ENCODE results near the gene PON1. TPM values are rescaled to one million over a fixed set of nuclear protein-coding genes. Genes with fewer than 3 reads are reported as not detected.

The PON1 gene
- total RNA-seq, 4 donors from 2014 or later: not detected

DNA sequence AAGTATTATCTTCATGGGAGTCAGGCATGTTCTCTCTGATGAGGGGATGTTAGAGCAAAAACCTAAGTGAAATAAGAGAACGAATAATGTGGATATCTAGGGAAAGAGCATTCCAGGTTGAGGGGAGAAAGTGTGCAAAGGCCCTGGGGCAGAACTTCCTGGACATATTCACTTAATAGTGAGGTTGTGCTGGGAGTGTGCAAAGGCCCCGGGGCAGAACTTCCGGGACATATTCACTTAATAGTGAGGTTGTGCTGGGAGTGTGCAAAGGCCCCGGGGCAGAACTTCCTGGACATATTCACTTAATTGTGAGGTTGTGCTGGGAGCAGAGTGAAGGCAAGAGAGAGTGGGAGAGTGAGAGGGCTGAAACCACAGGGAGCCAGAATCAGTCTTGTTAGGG lies 11.8 kb downstream of the PON1 start:
- WGBS, 2 donors: 77 to 95% methylated on average over 4 of the region's 4 CpGs
- Histone ChIP-seq H3K4me3 (replicated peaks in 1 of 3) (no peak overlapping the region), H3K27ac (no peak overlapping the region), H3K27me3 (no peaks in the 10 kb centered on the region), H3K36me3 (no peaks in the 10 kb centered on the region), H3K9me3 (no peaks in the 10 kb centered on the region), H3K4me1 (no peaks in the 10 kb centered on the region)
- no peak for DNase-seq
- TF ChIP-seq, protein P1, sequence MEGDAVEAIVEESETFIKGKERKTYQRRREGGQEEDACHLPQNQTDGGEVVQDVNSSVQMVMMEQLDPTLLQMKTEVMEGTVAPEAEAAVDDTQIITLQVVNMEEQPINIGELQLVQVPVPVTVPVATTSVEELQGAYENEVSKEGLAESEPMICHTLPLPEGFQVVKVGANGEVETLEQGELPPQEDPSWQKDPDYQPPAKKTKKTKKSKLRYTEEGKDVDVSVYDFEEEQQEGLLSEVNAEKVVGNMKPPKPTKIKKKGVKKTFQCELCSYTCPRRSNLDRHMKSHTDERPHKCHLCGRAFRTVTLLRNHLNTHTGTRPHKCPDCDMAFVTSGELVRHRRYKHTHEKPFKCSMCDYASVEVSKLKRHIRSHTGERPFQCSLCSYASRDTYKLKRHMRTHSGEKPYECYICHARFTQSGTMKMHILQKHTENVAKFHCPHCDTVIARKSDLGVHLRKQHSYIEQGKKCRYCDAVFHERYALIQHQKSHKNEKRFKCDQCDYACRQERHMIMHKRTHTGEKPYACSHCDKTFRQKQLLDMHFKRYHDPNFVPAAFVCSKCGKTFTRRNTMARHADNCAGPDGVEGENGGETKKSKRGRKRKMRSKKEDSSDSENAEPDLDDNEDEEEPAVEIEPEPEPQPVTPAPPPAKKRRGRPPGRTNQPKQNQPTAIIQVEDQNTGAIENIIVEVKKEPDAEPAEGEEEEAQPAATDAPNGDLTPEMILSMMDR (IDR thresholded peaks at IDR 0.05): no peak
- no peak for TF ChIP-seq POLR2A (IDR thresholded peaks at IDR 0.05)
- intact Hi-C loops (cut with DNase I): no loop called here

DNA sequence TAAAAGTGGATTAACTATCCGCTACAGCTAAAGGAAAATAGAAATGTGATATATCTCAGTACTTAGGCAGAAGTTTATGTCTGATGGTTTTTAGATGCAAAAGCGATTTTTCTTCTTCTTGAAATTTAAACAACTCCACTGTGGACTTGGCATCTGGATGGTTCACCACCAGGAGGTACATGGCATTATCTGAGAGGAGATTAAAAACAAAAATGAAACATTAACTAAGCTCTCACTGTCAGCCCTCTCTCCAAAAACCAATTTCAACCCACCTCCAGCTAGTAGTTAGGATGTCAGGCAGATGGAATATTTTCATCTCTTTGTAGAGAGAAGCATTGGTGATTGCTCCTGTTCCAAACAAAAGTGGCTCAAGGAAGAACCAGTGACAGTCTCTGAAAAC lies 12.9 kb downstream of the PON1 start:
- intact Hi-C loops (cut with DNase I): no loop called here
- H3K27me3 ChIP-seq: no peaks in the 10 kb centered on the region
- H3K4me1 ChIP-seq: no peaks in the 10 kb centered on the region
- WGBS, 2 donors: 93 to 94% methylated on average over 2 of the region's 2 CpGs
- no peak for DNase-seq
- TF ChIP-seq, protein P1 (IDR thresholded peaks at IDR 0.05): no peak
- TF ChIP-seq POLR2A (IDR thresholded peaks at IDR 0.05): no peak
- H3K36me3 ChIP-seq: no peaks in the 10 kb centered on the region
- H3K9me3 ChIP-seq: no peaks in the 10 kb centered on the region
- H3K4me3 ChIP-seq (replicated peaks in 1 of 3): no peak overlapping the region
- no peak overlapping the region for H3K27ac ChIP-seq

- Histone ChIP-seq H3K4me1 (no peaks in the 10 kb centered on the region), H3K9me3 (no peaks in the 10 kb centered on the region), H3K27ac (no peak overlapping the region), H3K27me3 (no peaks in the 10 kb centered on the region), H3K4me3 (replicated peaks in 1 of 3) (no peak overlapping the region), H3K36me3 (no peaks in the 10 kb centered on the region)
- TF ChIP-seq, protein P1 (IDR thresholded peaks at IDR 0.05): no peak
- TF ChIP-seq POLR2A (IDR thresholded peaks at IDR 0.05): no peak
- intact Hi-C loops (cut with DNase I): no loop called here
- DNase-seq: no peak
- 89 to 93% methylated on average over 2 of the region's 2 CpGs for WGBS, 2 donors
Observed at GRCh38 chr7:95309951-95310350, 14.4 kb downstream of the PON1 start.

GRCh38 chr7:95304990-95305389 lies 19.3 kb downstream of the PON1 start:
- Histone ChIP-seq H3K27ac (no peak overlapping the region), H3K9me3 (no peaks in the 10 kb centered on the region), H3K27me3 (no peaks in the 10 kb centered on the region), H3K4me3 (replicated peaks in 1 of 3) (no peak overlapping the region), H3K4me1 (no peaks in the 10 kb centered on the region), H3K36me3 (no peaks in the 10 kb centered on the region)
- no peak for DNase-seq
- WGBS, 2 donors: 70 to 73% methylated on average over 7 of the region's 7 CpGs
- intact Hi-C loops (cut with DNase I): no loop called here
- TF ChIP-seq, protein P1 (IDR thresholded peaks at IDR 0.05): no peak
- no peak for TF ChIP-seq POLR2A (IDR thresholded peaks at IDR 0.05)

DNA sequence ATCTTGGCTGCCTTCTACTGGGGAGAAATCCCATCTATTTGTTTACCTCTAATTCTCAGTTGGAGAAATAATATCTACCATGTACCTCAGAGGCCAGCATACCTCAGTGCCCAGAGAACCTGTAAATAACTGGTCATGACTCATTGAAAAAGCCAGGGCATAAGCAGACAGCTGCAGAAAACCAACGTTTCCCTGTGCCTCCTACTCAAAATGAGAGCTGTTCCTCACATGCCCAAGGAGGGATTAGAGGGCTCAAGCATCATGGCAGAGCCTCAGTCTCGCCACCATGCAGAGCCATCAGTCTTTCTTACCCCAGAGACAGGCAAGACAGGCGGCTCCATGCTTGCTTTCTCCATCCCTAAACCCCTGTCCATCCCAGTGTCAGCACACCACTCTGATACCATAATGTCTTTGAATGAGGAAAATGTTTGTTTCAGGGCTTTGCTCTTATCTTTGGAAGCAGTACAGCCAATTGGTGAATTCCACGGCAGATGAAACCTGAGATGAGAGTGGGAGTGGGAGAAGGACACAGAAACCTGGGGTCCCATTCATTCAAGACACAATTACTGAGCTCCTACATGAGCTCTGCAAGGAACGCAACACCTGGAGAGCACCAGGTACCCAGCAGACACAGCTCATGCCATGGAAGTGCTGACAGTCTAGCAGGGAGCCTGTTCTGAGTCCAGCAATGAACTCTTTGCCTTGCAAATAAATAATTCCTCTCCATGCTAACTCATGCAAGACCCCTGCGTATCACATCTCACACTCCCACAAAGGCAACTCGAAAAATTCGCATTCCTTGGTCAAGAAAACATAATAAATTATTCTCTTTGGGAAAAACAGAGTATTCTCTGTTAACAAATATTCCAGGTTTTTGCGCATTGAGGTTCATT lies 21.1 kb downstream of the PON1 start:
- H3K4me1 ChIP-seq: no peaks in the 10 kb centered on the region
- TF ChIP-seq, protein P1 (IDR thresholded peaks at IDR 0.05): no peak
- TF ChIP-seq POLR2A (IDR thresholded peaks at IDR 0.05): no peak
- H3K36me3 ChIP-seq: no peaks in the 10 kb centered on the region
- H3K27ac ChIP-seq: no peak overlapping the region
- DNase-seq: no peak
- no peak overlapping the region for H3K4me3 ChIP-seq (replicated peaks in 1 of 3)
- H3K9me3 ChIP-seq: no peaks in the 10 kb centered on the region
- no peaks in the 10 kb centered on the region for H3K27me3 ChIP-seq
- 69% methylated on average over 9 of the region's 9 CpGs for WGBS, 2 donors
- intact Hi-C loops (cut with DNase I): no loop called here

Measured in thyroid gland (tissue), 4 donors.